ENCODE results near the gene COL8A1.

Gene COL8A1

GRCh38 chr3:99678023-99678422 is 39.6 kb downstream of the COL8A1 start:
- no peak for DNase-seq

- no peak for DNase-seq
These were observed 40.5 kb downstream of the COL8A1 start for GRCh38 chr3:99678896-99679295.

- DNase-seq, result no peak
These were observed 43.1 kb downstream of the COL8A1 start for GRCh38 chr3:99681512-99681911.

GRCh38 chr3:99681976-99682375 is 43.6 kb downstream of the COL8A1 start:
- no peak for DNase-seq

GRCh38 chr3:99683465-99683864 is 45.1 kb downstream of the COL8A1 start:
- no peak for DNase-seq

- DNase-seq, result no peak
These were observed 45.5 kb downstream of the COL8A1 start for GRCh38 chr3:99683876-99684275.

GRCh38 chr3:99684644-99685043 is 46.2 kb downstream of the COL8A1 start:
- no peak for DNase-seq

GRCh38 chr3:99686469-99686868 is 48.1 kb downstream of the COL8A1 start:
- no peak for DNase-seq

GRCh38 chr3:99686955-99687612 is 48.7 kb downstream of the COL8A1 start:
- DNase-seq, result peak; percentile 62

- DNase-seq, result no peak
These were observed 52.5 kb downstream of the COL8A1 start for GRCh38 chr3:99690761-99691369.

GRCh38 chr3:99693636-99694035 is 55.2 kb downstream of the COL8A1 start:
- no peak for DNase-seq

GRCh38 chr3:99696497-99696896 is 58.1 kb downstream of the COL8A1 start:
- DNase-seq, result no peak

- DNase-seq, result no peak
These were observed 58.9 kb downstream of the COL8A1 start for GRCh38 chr3:99697250-99697649.

GRCh38 chr3:99698932-99699331 is 60.5 kb downstream of the COL8A1 start:
- DNase-seq, result no peak

GRCh38 chr3:99699841-99700240 is 61.4 kb downstream of the COL8A1 start:
- no peak for DNase-seq

- DNase-seq, result no peak
These were observed 62.4 kb downstream of the COL8A1 start for GRCh38 chr3:99700631-99701268.

- DNase-seq, result no peak
These were observed 64.9 kb downstream of the COL8A1 start for GRCh38 chr3:99702953-99703943.

- no peak for DNase-seq
These were observed 66.0 kb downstream of the COL8A1 start for GRCh38 chr3:99704417-99704816.

GRCh38 chr3:99706410-99706809 is 68.0 kb downstream of the COL8A1 start:
- DNase-seq, result no peak

- DNase-seq, result no peak
These were observed 69.9 kb downstream of the COL8A1 start for GRCh38 chr3:99708207-99708745.

- no peak for DNase-seq
These were observed 71.3 kb downstream of the COL8A1 start for GRCh38 chr3:99709686-99710085.

- no peak for DNase-seq
These were observed 71.7 kb downstream of the COL8A1 start for GRCh38 chr3:99710094-99710493.

- DNase-seq, result no peak
These were observed 73.0 kb downstream of the COL8A1 start for GRCh38 chr3:99711351-99711750.

Measured in hematopoietic multipotent progenitor cell treated with erythropoietin and hydrocortisone succinate and interleukin-3 and kit ligand, for 4 days (in vitro differentiated cells).